Kidney (tissue), 14 donors: ENCODE data around the gene BOLA3. TPM values are rescaled to one million over a fixed set of nuclear protein-coding genes. Genes with fewer than 3 reads are reported as not detected.
A peak's percentile ranks its signal among the peaks of the same experiment; 100 is the strongest.

Experiments
- DNase-seq, 5 donors: peaks; one replicate each; pipeline ENCODE4 v3.0.0-alpha.2; 2013 to 2020
- FAIRE-seq: peaks from 2 replicates; lab custom pipeline; 2012; peaks lifted over from hg19 to GRCh38; lab: Jason Lieb, UNC
- H3K27ac ChIP-seq, 2 donors: one replicate each; pipeline ENCODE4 v1.7.0; 2013; ENCODE audit warnings: low read depth in 2 of 2, low read length in 2 of 2, inconsistent platforms in 1 of 2
- H3K27me3 ChIP-seq: one replicate; pipeline ENCODE4 v1.7.1; 2013; ENCODE audit warnings: low read length, inconsistent platforms; ENCODE audit not compliant: control insufficient read depth, insufficient read depth
- H3K36me3 ChIP-seq, 3 donors: one replicate each; pipeline versions ENCODE4 v1.7.0 to v1.7.1; 2013; ENCODE audit warnings: low read length in 3 of 3, control low read depth in 1 of 3, inconsistent platforms in 1 of 3; ENCODE audit not compliant: insufficient read depth in 3 of 3, control insufficient read depth in 2 of 3
- H3K4me1 ChIP-seq, 3 donors: one replicate each; pipeline versions ENCODE4 v1.7.0 to v1.7.1; 2013; ENCODE audit warnings: low read length in 3 of 3, inconsistent platforms in 1 of 3, low read depth in 1 of 3; ENCODE audit not compliant: control insufficient read depth in 2 of 3, insufficient read depth in 2 of 3
- H3K4me3 ChIP-seq, 3 donors: one replicate each; pipeline versions ENCODE4 v1.7.0 to v1.8.1; 2013; ENCODE audit warnings: low read length in 3 of 3, control low read depth in 1 of 3, inconsistent platforms in 1 of 3
- H3K9ac ChIP-seq, 3 donors: one replicate each; pipeline versions ENCODE4 v1.7.0 to v1.7.1; 2013; ENCODE audit warnings: low read length in 3 of 3, control low read depth in 1 of 3, inconsistent platforms in 1 of 3
- H3K9me3 ChIP-seq, 3 donors: one replicate each; pipeline versions ENCODE4 v1.7.0 to v1.7.1; 2013; ENCODE audit warnings: low read length in 3 of 3, control low read depth in 1 of 3, inconsistent platforms in 1 of 3; ENCODE audit not compliant: control insufficient read depth in 2 of 3, insufficient read depth in 1 of 3
- intact Hi-C: fragments of 100-400 bp; cut with DNase I; formaldehyde crosslinking; loops from one replicate; pipeline ENCODE4 v1.11.1; 2022
- polyA plus RNA-seq: library from polyadenylated mRNA; stranded (reverse); fragments of 350-450 nt; fragmentation: Illumina TruSeq; extraction: RNeasy Lipid Tissue Mini Kit (QIAGEN cat#74804); gene quantifications from one replicate; pipeline ENCODE4 v1.2.3, GENCODE V29; 2014; ENCODE audit warnings: low read depth, low replicate concordance; ENCODE audit not compliant: insufficient read depth
- total RNA-seq: library from RNA; stranded (reverse); fragmentation: NEBNext Ultra II Directional; extraction: Animal tissue kit (Norgen Biotek cat#: 25700); gene quantifications from one replicate; pipeline ENCODE4 v1.2.1, GENCODE V29; 2021
- TF ChIP-seq, protein P1 (sequence below): IDR thresholded peaks from 3 replicates; pipeline ENCODE4 v1.5.1; 2012; ENCODE audit warnings: mild to moderate bottlenecking, moderate library complexity, borderline replicate concordance; ENCODE audit not compliant: insufficient read depth; ENCODE audit errors: extremely low read depth
- donor health status: control.
- donor health status: control.
- donor health status: control.
- donor health status: control.
- donor health status: control.
- donor health status: DM: yes; HTN: yes; CAD: no.
- donor health status: Normal renal cell carcinoma (clear cell type).

The BOLA3 gene
- total and polyA plus RNA-seq, 2 donors from 2014 or later = 28.1 to 155 TPM

DNA sequence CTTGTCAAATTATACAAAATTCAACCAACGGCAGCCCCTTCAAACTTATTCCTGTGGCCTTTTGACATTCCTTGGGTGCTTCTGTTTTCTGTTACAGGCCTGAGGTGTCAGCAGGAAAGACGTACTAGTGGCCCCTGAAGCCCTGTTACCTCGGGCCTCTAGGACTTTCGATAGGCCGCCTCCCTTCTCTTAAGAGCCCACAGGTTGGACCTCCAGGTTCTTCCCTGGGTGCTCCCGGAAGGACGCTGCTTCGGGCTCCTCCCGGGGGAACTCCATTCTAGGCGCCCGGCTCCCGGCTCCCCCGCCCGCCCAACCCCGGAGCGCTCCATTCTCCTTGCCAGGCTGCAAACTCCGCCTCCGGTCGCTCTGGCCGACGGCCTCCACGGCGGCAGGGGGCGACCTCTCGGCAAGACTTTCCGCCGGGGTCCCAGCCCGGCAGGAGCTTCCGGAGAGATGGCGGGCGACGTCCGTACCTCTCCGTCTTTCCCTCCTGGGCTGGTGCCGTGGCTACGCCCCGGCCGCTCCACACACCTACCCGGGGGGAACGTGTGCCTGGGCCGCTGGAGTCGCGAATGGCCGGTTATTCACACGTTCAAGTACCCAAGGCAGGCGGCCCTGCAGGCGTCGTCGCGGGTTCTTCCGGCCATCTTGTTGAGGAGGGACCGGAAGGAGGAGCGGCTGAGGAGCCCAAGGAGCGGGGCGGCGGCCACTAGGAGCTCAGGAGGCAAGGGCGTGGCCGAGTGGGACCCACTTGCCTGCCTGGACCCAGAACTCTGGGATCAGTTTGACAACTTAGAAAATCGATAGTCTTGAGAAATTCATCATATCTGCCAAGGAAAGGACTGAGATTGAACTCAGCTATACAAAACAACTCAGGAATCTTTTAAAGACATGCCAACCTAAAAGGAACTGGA is 27.5 kb downstream of the BOLA3 start:
- DNase-seq (peak; percentile 82 to 92 (median 89)), FAIRE-seq (no peak)
- Histone ChIP-seq H3K4me1 (peaks cover 0 to 3% (median 2%) of the 10 kb centered on the region in 3 donors), H3K36me3 (no peaks in the 10 kb centered on the region), H3K27ac (peak overlapping the region; percentile 59 to 72), H3K9me3 (peaks cover 0 to 12% (median 0%) of the 10 kb centered on the region in 3 donors), H3K4me3 (peak overlapping the region; percentile 57 to 77 (median 58)), H3K9ac (peak overlapping the region in 2 of 3 donors; percentile 22 to 46), H3K27me3 (no peaks in the 10 kb centered on the region)
- intact Hi-C loops = no loop called here
- TF ChIP-seq, protein P1, sequence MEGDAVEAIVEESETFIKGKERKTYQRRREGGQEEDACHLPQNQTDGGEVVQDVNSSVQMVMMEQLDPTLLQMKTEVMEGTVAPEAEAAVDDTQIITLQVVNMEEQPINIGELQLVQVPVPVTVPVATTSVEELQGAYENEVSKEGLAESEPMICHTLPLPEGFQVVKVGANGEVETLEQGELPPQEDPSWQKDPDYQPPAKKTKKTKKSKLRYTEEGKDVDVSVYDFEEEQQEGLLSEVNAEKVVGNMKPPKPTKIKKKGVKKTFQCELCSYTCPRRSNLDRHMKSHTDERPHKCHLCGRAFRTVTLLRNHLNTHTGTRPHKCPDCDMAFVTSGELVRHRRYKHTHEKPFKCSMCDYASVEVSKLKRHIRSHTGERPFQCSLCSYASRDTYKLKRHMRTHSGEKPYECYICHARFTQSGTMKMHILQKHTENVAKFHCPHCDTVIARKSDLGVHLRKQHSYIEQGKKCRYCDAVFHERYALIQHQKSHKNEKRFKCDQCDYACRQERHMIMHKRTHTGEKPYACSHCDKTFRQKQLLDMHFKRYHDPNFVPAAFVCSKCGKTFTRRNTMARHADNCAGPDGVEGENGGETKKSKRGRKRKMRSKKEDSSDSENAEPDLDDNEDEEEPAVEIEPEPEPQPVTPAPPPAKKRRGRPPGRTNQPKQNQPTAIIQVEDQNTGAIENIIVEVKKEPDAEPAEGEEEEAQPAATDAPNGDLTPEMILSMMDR = peak; percentile 56

DNA sequence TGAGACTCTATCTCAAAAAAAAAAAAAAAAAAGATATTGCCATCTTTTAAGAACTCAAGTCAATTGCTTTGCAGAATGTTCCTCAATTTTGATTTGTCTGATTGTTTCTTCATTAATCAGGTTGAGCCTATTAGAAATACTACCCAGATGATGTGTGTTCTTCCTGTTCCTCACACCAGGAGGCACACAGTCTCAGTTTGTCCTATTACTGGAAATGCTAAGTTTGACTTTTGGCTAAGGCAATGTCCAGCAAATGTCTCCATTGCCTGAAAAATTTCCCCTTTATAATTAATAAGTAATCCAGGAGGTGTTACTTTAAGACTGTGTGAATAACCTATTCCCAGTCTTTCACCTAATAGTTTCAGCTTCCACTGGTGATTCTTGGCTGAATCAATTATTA is 28.4 kb downstream of the BOLA3 start:
- Histone ChIP-seq H3K9me3 (peaks cover 0 to 12% (median 0%) of the 10 kb centered on the region in 3 donors), H3K36me3 (no peaks in the 10 kb centered on the region), H3K9ac (no peak overlapping the region), H3K27ac (no peak overlapping the region), H3K4me3 (peak overlapping the region in 1 of 3 donors; percentile 58), H3K4me1 (peaks cover 0 to 3% (median 2%) of the 10 kb centered on the region in 3 donors), H3K27me3 (no peaks in the 10 kb centered on the region)
- no peak for FAIRE-seq
- DNase-seq = peak in 1 of 5 donors; percentile 8
- intact Hi-C loops = no loop called here
- TF ChIP-seq, protein P1 = no peak

DNA sequence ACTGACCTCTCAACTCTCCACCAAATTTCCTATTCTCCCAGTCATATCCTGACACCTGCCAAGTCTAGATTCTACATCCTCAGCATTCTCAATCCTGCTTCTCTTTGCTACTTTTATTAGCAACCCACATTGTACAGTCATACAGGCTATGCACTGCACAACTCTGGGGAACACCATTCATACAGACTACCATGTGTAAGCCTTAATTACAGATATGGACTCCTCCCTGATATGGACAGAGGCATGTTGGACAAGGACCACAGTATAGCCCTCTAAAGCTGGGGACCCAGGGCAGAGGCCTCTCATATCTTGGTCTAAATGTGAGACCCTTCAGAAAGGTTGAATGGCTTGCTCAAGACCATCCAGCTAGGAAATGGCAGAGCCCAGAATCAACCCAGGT is 36.3 kb downstream of the BOLA3 start:
- no peak for FAIRE-seq
- TF ChIP-seq, protein P1 = no peak

More for the DNA sequence above, 36.3 kb downstream of the BOLA3 start:
- no peaks in the 10 kb centered on the region for H3K27me3 ChIP-seq
- H3K4me3 ChIP-seq = no peak overlapping the region
- no peak for DNase-seq
- no peaks in the 10 kb centered on the region for H3K9me3 ChIP-seq
- intact Hi-C loops = no loop called here
- no peaks in the 10 kb centered on the region for H3K4me1 ChIP-seq
- no peaks in the 10 kb centered on the region for H3K36me3 ChIP-seq
- H3K9ac ChIP-seq = no peak overlapping the region
- H3K27ac ChIP-seq = no peak overlapping the region
